ENCODE results near the gene STXBP6. TPM values are rescaled to one million over a fixed set of nuclear protein-coding genes. Genes with fewer than 3 reads are reported as not detected.

Gene STXBP6
- polyA plus RNA-seq, 1 donor (not counting 4 experiments of a cell fraction or from before 2014, with no cell fraction given) = 1.4 TPM

DNA sequence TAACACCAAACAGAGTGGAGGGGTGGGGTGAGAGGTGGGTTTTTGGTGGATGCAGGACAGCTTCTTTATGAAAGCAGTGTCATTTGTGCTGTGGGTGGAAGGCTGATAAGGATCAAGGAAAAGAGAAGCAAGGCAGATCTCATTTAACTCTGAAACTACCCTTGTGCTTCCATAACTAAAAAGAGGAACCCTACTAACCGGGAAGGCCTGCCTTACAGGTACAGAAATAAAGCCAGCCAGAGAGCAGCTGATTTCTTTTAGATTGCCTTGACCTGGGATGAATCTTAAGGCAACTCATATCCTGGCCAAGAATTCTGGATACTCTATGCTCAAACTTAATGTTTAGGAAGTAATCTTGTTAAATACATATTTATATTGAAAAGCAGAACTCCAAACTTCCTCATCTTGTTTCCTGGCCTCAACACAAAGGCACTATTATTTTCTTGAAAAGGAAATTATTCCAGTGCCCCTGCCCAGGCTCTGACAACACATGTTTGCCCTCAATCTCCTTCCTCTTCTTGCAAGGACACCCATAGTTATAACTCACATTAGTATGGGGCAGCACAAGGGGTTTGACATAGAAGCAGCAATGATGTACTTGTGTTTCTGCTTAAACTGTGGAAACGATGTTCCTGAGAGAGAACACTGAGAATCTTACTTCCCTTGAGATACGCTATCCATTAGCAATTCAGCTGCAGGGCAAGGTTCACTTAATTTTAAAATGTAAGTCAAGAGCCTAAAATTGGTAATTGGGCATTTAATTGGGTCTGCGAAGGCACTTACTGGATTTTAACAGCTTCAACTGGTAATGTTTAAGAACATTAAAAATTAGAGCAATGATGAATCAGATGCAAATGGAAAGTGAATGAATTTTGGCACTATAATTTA lies 173.7 kb downstream of the STXBP6 start:
- H3K9ac ChIP-seq (ENCODE audit: control insufficient read depth, extremely low read depth, insufficient read depth, low read length) = no peak overlapping the region
- no peaks in the 10 kb centered on the region for H3K9me1 ChIP-seq (ENCODE audit: control insufficient read depth, extremely low read depth, insufficient read depth, low read length)
- H3K4me3 ChIP-seq (ENCODE audit: control insufficient read depth in 2 of 3, extremely low read depth in 1 of 3, insufficient read depth in 2 of 3, low read depth in 1 of 3, low read length in 3 of 3) = no peak overlapping the region
- no peaks in the 10 kb centered on the region for H3K4me1 ChIP-seq (ENCODE audit: control insufficient read depth, extremely low read depth, insufficient read depth, low read length)
- no peak for FAIRE-seq
- no peaks in the 10 kb centered on the region for H4K20me1 ChIP-seq (ENCODE audit: control insufficient read depth, extremely low read depth, insufficient read depth, low read length)
- no peaks in the 10 kb centered on the region for H3K79me2 ChIP-seq (ENCODE audit: control insufficient read depth, insufficient read depth, low read length)
- H3K27ac ChIP-seq (ENCODE audit: control insufficient read depth, insufficient read depth, low read length) = no peak overlapping the region
- TF ChIP-seq EZH2 (IDR thresholded peaks at IDR 0.05; ENCODE audit: low read length) = no peak
- TF ChIP-seq, protein P1, sequence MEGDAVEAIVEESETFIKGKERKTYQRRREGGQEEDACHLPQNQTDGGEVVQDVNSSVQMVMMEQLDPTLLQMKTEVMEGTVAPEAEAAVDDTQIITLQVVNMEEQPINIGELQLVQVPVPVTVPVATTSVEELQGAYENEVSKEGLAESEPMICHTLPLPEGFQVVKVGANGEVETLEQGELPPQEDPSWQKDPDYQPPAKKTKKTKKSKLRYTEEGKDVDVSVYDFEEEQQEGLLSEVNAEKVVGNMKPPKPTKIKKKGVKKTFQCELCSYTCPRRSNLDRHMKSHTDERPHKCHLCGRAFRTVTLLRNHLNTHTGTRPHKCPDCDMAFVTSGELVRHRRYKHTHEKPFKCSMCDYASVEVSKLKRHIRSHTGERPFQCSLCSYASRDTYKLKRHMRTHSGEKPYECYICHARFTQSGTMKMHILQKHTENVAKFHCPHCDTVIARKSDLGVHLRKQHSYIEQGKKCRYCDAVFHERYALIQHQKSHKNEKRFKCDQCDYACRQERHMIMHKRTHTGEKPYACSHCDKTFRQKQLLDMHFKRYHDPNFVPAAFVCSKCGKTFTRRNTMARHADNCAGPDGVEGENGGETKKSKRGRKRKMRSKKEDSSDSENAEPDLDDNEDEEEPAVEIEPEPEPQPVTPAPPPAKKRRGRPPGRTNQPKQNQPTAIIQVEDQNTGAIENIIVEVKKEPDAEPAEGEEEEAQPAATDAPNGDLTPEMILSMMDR (optimal IDR thresholded peaks at IDR 0.05 in 1 of 3, IDR thresholded peaks at IDR 0.05 in 1 of 3, conservative IDR thresholded peaks at IDR 0.05 in 1 of 3; ENCODE audit: extremely low read depth in 1 of 3, insufficient read depth in 2 of 3, low read length in 3 of 3) = no peak
- H3K9me3 ChIP-seq (ENCODE audit: control insufficient read depth, low read depth, low read length) = no peaks in the 10 kb centered on the region
- no peak overlapping the region for H2AFZ ChIP-seq (ENCODE audit: control insufficient read depth, low read length)
- H3K4me2 ChIP-seq (ENCODE audit: control insufficient read depth, extremely low read depth, insufficient read depth, low read depth, low read length) = no peak overlapping the region
- H3K36me3 ChIP-seq (ENCODE audit: control insufficient read depth in 2 of 2, extremely low read depth in 1 of 2, insufficient read depth in 2 of 2, low read length in 2 of 2) = no peaks in the 10 kb centered on the region
- no peaks in the 10 kb centered on the region for H3K27me3 ChIP-seq (ENCODE audit: control insufficient read depth, extremely low read depth, insufficient read depth, low read length)
- dilution Hi-C loops (cut with MboI; ENCODE audit: extremely low pct_ligation_motif_present, low sequenced_read_pairs) = no loop called here
- no peak for DNase-seq (ENCODE audit: low read depth, low spot score)

DNA sequence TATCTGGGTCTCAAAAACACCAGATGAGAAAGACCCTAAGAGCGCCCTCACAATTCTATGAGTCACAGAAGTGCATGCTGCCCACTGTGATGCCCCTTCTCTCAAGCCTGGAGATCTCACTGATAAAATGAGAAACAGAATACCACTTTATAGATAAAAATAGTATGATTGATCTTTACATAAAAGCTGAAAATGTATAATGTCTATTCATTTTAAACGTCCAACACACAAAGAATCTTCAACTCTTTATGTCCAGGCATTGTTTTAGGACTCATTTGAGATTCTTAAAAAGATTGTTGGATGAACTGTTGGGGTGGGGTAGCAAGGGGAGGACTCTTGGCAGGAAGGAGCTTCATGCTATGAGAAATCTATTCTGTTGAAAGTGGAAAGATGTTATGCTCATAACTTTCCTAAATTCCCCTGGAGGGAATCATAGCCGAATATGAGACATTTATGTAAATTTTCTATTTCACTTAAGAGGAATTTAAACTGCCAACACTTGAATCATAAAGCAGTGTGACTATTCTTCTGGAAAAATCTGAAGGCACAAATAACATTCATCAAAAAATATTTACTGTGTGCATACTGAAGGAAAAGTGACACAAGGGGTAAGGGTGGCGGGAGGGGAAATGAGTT lies 174.6 kb downstream of the STXBP6 start:
- DNase-seq (ENCODE audit: low read depth, low spot score) (no peak), FAIRE-seq (no peak)
- Histone ChIP-seq H3K4me2 (ENCODE audit: control insufficient read depth, extremely low read depth, insufficient read depth, low read depth, low read length) (no peak overlapping the region), H3K27ac (ENCODE audit: control insufficient read depth, insufficient read depth, low read length) (no peak overlapping the region), H2AFZ (ENCODE audit: control insufficient read depth, low read length) (no peak overlapping the region), H3K9me3 (ENCODE audit: control insufficient read depth, low read depth, low read length) (no peaks in the 10 kb centered on the region), H3K79me2 (ENCODE audit: control insufficient read depth, insufficient read depth, low read length) (no peaks in the 10 kb centered on the region), H3K36me3 (ENCODE audit: control insufficient read depth in 2 of 2, extremely low read depth in 1 of 2, insufficient read depth in 2 of 2, low read length in 2 of 2) (no peaks in the 10 kb centered on the region), H3K4me3 (ENCODE audit: control insufficient read depth in 2 of 3, extremely low read depth in 1 of 3, insufficient read depth in 2 of 3, low read depth in 1 of 3, low read length in 3 of 3) (no peak overlapping the region), H3K4me1 (ENCODE audit: control insufficient read depth, extremely low read depth, insufficient read depth, low read length) (no peaks in the 10 kb centered on the region), H3K9ac (ENCODE audit: control insufficient read depth, extremely low read depth, insufficient read depth, low read length) (no peak overlapping the region), H3K27me3 (ENCODE audit: control insufficient read depth, extremely low read depth, insufficient read depth, low read length) (no peaks in the 10 kb centered on the region), H3K9me1 (ENCODE audit: control insufficient read depth, extremely low read depth, insufficient read depth, low read length) (no peaks in the 10 kb centered on the region), H4K20me1 (ENCODE audit: control insufficient read depth, extremely low read depth, insufficient read depth, low read length) (no peaks in the 10 kb centered on the region)
- dilution Hi-C loops (cut with MboI; ENCODE audit: extremely low pct_ligation_motif_present, low sequenced_read_pairs) = no loop called here
- TF ChIP-seq, protein P1 (optimal IDR thresholded peaks at IDR 0.05 in 1 of 3, IDR thresholded peaks at IDR 0.05 in 1 of 3, conservative IDR thresholded peaks at IDR 0.05 in 1 of 3; ENCODE audit: extremely low read depth in 1 of 3, insufficient read depth in 2 of 3, low read length in 3 of 3) = no peak
- TF ChIP-seq EZH2 (IDR thresholded peaks at IDR 0.05; ENCODE audit: low read length) = no peak
